HepG2 (cell line): ENCODE data around the gene ORMDL3. TPM values are rescaled to one million over a fixed set of nuclear protein-coding genes. Genes with fewer than 3 reads are reported as not detected.

ENCODE experiments used
- BCL6 ChIP-seq: IDR thresholded peaks from 2 replicates; pipeline ENCODE4 v1.6.1; 2016; ENCODE audit warnings: missing genetic modification reagents, missing compliant biosample characterization
- CEBPG ChIP-seq: IDR thresholded peaks from 2 replicates; pipeline ENCODE4 v1.6.1; 2016
- HIVEP1 ChIP-seq: sonication (generic); formaldehyde crosslinking; IDR thresholded peaks from 2 replicates; pipeline ENCODE4 v1.4.0; 2020; ENCODE audit warnings: mild to moderate bottlenecking, missing genetic modification reagents
- IRX3 ChIP-seq: sonication (generic); formaldehyde crosslinking; IDR thresholded peaks from 2 replicates; pipeline ENCODE4 v1.8.1; 2023; ENCODE audit warnings: mild to moderate bottlenecking, low read depth, missing genetic modification reagents, borderline replicate concordance
- JUNB ChIP-seq: sonication (generic); formaldehyde crosslinking; IDR thresholded peaks from 2 replicates; pipeline ENCODE4 v1.8.0; 2022; ENCODE audit warnings: missing genetic modification reagents, mild to moderate bottlenecking, borderline replicate concordance
- KAT8 ChIP-seq: IDR thresholded peaks from 2 replicates; pipeline ENCODE4 v1.6.1; 2016; ENCODE audit warnings: missing genetic modification reagents, missing compliant biosample characterization
- KDM5A ChIP-seq: fragments of 200-600 bp; sonication (generic); IDR thresholded peaks from 2 replicates; pipeline ENCODE4 v1.7.0; 2018; ENCODE audit warnings: antibody characterized with exemption, mild to moderate bottlenecking, low read length, borderline replicate concordance
- MED13 ChIP-seq: sonication (generic); formaldehyde crosslinking; IDR thresholded peaks from 2 replicates; pipeline ENCODE4 v1.5.0; 2020; ENCODE audit warnings: missing genetic modification reagents
- PTBP1 ChIP-seq: fragments of 200-400 bp; formaldehyde crosslinking; IDR thresholded peaks from 2 replicates; pipeline ENCODE4 v1.6.1; 2018; ENCODE audit warnings: low read length, low read depth; ENCODE audit not compliant: poor library complexity, severe bottlenecking
- SALL2 ChIP-seq: sonication (generic); formaldehyde crosslinking; IDR thresholded peaks from 2 replicates; pipeline ENCODE4 v1.8.1; 2023; ENCODE audit warnings: mild to moderate bottlenecking, missing genetic modification reagents, inconsistent platforms
- SNRNP70 ChIP-seq: fragments of 200-400 bp; formaldehyde crosslinking; IDR thresholded peaks from 2 replicates; pipeline ENCODE4 v1.6.1; 2017; ENCODE audit warnings: mild to moderate bottlenecking, low read depth, low read length, moderate library complexity
- TFAP4 ChIP-seq: sonication (generic); IDR thresholded peaks from 2 replicates; pipeline ENCODE4 v1.6.1; 2016; ENCODE audit warnings: low read depth, borderline replicate concordance
- TMF1 ChIP-seq: sonication (generic); formaldehyde crosslinking; IDR thresholded peaks from 2 replicates; pipeline ENCODE4 v1.8.1; 2022; ENCODE audit warnings: low read depth, missing genetic modification reagents
- ZBTB7A ChIP-seq: sonication (generic); formaldehyde crosslinking; IDR thresholded peaks from 2 replicates; pipeline ENCODE4 v1.8.0; 2022; ENCODE audit warnings: mild to moderate bottlenecking, missing genetic modification reagents
- ZNF335 ChIP-seq: sonication (generic); formaldehyde crosslinking; IDR thresholded peaks from 2 replicates; pipeline ENCODE4 v1.4.0; 2020; ENCODE audit warnings: missing genetic modification reagents
- ZNF7 ChIP-seq: IDR thresholded peaks from 2 replicates; pipeline ENCODE4 v1.6.1; 2016; ENCODE audit warnings: missing biosample characterization, missing genetic modification reagents
- polyA plus RNA-seq, 8 experiments: library from polyadenylated mRNA; depleted of rRNA in 3 of 8; stranded (reverse) in 7 of 8; unstranded in 1 of 8; fragments of >200 nt; fragmentation: Illumina TruSeq in 4 of 8; extraction: Trizol in 4 of 8; gene quantifications; 2 replicates each; pipeline versions ENCODE4 v1.2.1 to v1.2.3, GENCODE V29; 2011 to 2016; ENCODE audit warnings: low read depth in 4 of 8, missing spikeins in 1 of 8, mixed read lengths in 1 of 8; ENCODE audit not compliant: insufficient read depth in 1 of 8
- total RNA-seq, 5 experiments: library from RNA; depleted of rRNA; stranded (reverse); fragments of >200 nt; fragmentation: Illumina TruSeq; extraction: Trizol; gene quantifications; 2 replicates each; pipeline ENCODE4 v1.2.3, GENCODE V29; 2016; ENCODE audit warnings: low read depth in 1 of 5
- TF ChIP-seq, protein P1 (sequence below): sonication (generic); formaldehyde crosslinking; IDR thresholded peaks from 2 replicates; pipeline ENCODE4 v1.4.0; 2020; ENCODE audit warnings: missing genetic modification reagents, borderline replicate concordance
- TF ChIP-seq, protein P2 (sequence below): sonication (generic); formaldehyde crosslinking; IDR thresholded peaks from 2 replicates; pipeline ENCODE4 v1.4.0; 2020; ENCODE audit warnings: missing genetic modification reagents

Gene ORMDL3
- total and polyA plus RNA-seq, 2 of the 13 experiments (the other 11 are each of a cell fraction or from before 2014, with no cell fraction given): 181 to 384 TPM

DNA sequence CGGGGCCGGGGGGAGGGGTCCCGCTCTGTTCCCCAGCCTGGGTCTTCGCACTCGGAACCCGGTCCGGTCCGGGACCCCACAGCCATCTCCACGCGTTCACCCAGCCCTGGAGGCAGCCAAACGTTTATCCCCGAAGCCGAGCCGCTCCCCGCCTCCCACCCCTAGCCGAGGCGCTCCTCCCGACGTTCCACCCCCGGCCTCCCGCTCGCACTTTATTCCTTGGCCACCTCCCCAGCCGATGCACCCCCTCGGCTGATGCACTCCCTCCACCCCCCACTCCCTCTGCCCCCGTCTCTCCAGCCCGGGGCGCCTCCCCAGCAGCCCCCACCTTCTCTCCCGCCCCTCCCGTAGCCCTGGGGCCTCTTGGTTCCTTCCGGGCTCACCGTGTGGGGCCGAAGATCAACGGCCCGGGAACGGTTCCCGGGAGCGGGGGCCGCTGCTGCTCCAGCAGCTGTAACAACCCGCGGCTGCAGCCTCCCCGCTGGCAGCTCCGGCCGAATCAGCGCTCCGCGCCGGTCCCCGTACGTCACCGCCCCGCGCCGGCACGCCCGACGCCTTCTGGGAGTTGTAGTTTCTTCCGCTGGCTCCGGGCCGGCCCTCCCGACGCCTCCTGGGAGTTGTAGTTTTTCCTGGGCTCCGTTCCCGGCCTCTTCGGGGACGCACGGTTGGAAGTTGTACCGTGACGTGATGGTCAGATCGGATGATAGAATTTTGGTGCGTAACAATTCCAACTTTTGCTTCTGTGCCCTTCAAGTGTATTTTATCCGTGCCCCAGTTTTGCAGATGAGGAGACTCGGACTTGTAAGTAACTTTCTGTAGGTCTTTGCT lies at the start of gene ORMDL3, which contains the start of gene LRRC3C (continued):
- TF ChIP-seq TMF1 (CRISPR knock-in tag): peak; percentile 10; the same call in 1 of the 2 replicates
- TF ChIP-seq, protein P1, sequence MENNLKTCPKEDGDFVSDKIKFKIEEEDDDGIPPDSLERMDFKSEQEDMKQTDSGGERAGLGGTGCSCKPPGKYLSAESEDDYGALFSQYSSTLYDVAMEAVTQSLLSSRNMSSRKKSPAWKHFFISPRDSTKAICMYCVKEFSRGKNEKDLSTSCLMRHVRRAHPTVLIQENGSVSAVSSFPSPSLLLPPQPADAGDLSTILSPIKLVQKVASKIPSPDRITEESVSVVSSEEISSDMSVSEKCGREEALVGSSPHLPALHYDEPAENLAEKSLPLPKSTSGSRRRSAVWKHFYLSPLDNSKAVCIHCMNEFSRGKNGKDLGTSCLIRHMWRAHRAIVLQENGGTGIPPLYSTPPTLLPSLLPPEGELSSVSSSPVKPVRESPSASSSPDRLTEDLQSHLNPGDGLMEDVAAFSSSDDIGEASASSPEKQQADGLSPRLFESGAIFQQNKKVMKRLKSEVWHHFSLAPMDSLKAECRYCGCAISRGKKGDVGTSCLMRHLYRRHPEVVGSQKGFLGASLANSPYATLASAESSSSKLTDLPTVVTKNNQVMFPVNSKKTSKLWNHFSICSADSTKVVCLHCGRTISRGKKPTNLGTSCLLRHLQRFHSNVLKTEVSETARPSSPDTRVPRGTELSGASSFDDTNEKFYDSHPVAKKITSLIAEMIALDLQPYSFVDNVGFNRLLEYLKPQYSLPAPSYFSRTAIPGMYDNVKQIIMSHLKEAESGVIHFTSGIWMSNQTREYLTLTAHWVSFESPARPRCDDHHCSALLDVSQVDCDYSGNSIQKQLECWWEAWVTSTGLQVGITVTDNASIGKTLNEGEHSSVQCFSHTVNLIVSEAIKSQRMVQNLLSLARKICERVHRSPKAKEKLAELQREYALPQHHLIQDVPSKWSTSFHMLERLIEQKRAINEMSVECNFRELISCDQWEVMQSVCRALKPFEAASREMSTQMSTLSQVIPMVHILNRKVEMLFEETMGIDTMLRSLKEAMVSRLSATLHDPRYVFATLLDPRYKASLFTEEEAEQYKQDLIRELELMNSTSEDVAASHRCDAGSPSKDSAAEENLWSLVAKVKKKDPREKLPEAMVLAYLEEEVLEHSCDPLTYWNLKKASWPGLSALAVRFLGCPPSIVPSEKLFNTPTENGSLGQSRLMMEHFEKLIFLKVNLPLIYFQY: peak; percentile 68; the same call in 1 of the 2 replicates
- no peak; the same call in 1 of the 2 replicates for TF ChIP-seq ZBTB7A (CRISPR knock-in tag)
- TF ChIP-seq, protein P2, sequence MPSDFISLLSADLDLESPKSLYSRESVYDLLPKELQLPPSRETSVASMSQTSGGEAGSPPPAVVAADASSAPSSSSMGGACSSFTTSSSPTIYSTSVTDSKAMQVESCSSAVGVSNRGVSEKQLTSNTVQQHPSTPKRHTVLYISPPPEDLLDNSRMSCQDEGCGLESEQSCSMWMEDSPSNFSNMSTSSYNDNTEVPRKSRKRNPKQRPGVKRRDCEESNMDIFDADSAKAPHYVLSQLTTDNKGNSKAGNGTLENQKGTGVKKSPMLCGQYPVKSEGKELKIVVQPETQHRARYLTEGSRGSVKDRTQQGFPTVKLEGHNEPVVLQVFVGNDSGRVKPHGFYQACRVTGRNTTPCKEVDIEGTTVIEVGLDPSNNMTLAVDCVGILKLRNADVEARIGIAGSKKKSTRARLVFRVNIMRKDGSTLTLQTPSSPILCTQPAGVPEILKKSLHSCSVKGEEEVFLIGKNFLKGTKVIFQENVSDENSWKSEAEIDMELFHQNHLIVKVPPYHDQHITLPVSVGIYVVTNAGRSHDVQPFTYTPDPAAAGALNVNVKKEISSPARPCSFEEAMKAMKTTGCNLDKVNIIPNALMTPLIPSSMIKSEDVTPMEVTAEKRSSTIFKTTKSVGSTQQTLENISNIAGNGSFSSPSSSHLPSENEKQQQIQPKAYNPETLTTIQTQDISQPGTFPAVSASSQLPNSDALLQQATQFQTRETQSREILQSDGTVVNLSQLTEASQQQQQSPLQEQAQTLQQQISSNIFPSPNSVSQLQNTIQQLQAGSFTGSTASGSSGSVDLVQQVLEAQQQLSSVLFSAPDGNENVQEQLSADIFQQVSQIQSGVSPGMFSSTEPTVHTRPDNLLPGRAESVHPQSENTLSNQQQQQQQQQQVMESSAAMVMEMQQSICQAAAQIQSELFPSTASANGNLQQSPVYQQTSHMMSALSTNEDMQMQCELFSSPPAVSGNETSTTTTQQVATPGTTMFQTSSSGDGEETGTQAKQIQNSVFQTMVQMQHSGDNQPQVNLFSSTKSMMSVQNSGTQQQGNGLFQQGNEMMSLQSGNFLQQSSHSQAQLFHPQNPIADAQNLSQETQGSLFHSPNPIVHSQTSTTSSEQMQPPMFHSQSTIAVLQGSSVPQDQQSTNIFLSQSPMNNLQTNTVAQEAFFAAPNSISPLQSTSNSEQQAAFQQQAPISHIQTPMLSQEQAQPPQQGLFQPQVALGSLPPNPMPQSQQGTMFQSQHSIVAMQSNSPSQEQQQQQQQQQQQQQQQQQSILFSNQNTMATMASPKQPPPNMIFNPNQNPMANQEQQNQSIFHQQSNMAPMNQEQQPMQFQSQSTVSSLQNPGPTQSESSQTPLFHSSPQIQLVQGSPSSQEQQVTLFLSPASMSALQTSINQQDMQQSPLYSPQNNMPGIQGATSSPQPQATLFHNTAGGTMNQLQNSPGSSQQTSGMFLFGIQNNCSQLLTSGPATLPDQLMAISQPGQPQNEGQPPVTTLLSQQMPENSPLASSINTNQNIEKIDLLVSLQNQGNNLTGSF (CRISPR knock-in tag): peak; percentile 70; the same call in 1 of the 2 replicates
- TF ChIP-seq HIVEP1 (CRISPR knock-in tag): peak; percentile 25; the same call in 1 of the 2 replicates
- TF ChIP-seq ZNF335: peak; percentile 69; the same call in 1 of the 2 replicates
- no peak for TF ChIP-seq IRX3 (CRISPR knock-in tag)
- peak; percentile 93 for TF ChIP-seq KAT8 (CRISPR knock-in tag)
- TF ChIP-seq MED13 (CRISPR knock-in tag): 0 out of 2 replicates have a peak, but pooled peaks have one; percentile 29
- peak; percentile 86 for TF ChIP-seq KDM5A
- TF ChIP-seq BCL6 (CRISPR knock-in tag): no peak
- TF ChIP-seq SNRNP70: no peak
- TF ChIP-seq ZNF7 (CRISPR knock-in tag): no peak
- no peak for TF ChIP-seq PTBP1
- TF ChIP-seq CEBPG (CRISPR knock-in tag): no peak
- peak; percentile 83 for TF ChIP-seq TFAP4
- TF ChIP-seq SALL2 (CRISPR knock-in tag): peak; percentile 94
- TF ChIP-seq JUNB (CRISPR knock-in tag): no peak
